Neutrophil (primary cell): ENCODE measurements around the gene PHLDB1.
"Not testable (repeated sequence)": the region's sequence is repeated elsewhere in the genome, so short reads cannot be mapped to it uniquely, and the experiment has no call there.

Experiments
- H3K27ac ChIP-seq: fragments of 200-600 bp; sonication (generic); 2 replicates; pipeline ENCODE4 v1.5.1; 2016; ENCODE audit warnings: mild to moderate bottlenecking, moderate library complexity
- H3K27me3 ChIP-seq: fragments of 200-600 bp; sonication (generic); 2 replicates; pipeline ENCODE4 v1.6.0; 2016; ENCODE audit warnings: mild to moderate bottlenecking
- H3K36me3 ChIP-seq: fragments of 200-600 bp; sonication (generic); 2 replicates; pipeline ENCODE4 v1.5.1; 2017
- H3K4me1 ChIP-seq, 2 experiments: fragments of 200-600 bp in 1 of 2; sonication (generic) in 1 of 2; 1 replicate in 1 of 2; 2 replicates in 1 of 2; pipeline versions ENCODE4 v1.5.1 to v1.6.1; 2013 to 2016; ENCODE audit warnings: low read depth in 1 of 2, low read length in 1 of 2, mild to moderate bottlenecking in 1 of 2, moderate library complexity in 1 of 2; ENCODE audit not compliant: control insufficient read depth in 1 of 2, insufficient read depth in 1 of 2
- H3K4me3 ChIP-seq, 2 experiments: fragments of 200-600 bp in 1 of 2; sonication (generic) in 1 of 2; 1 replicate in 1 of 2; 2 replicates in 1 of 2; pipeline ENCODE4 v1.5.1; 2013 to 2016; ENCODE audit warnings: low read depth in 1 of 2, low read length in 1 of 2, mild to moderate bottlenecking in 1 of 2, moderate library complexity in 1 of 2
- H3K9me3 ChIP-seq: fragments of 200-600 bp; sonication (generic); 2 replicates; pipeline ENCODE4 v1.5.1; 2016
- CTCF ChIP-seq: fragments of 200-600 bp; sonication (generic); IDR thresholded peaks from 2 replicates; pipeline ENCODE4 v1.5.1; 2016; ENCODE audit warnings: antibody characterized with exemption

The PHLDB1 gene

GRCh38 chr11:118607401-118608359 lies at the start of gene PHLDB1:
PHLDB1 (plus strand) TSS chr11:118607615; CDS start chr11:118613837, 6,222 bp downstream.
- H3K9me3 ChIP-seq: no peaks in the 10 kb centered on the region
- H3K27me3 ChIP-seq: peaks cover 83% of the 10 kb centered on the region
- H3K4me1 ChIP-seq: peaks cover 42 to 48% of the 10 kb centered on the region in 2 experiments
- no peak for TF ChIP-seq CTCF
- no peak within 1 kb of the TSS for H3K27ac ChIP-seq
- H3K36me3 ChIP-seq: peaks cover 7% of the 10 kb centered on the region
- H3K4me3 ChIP-seq: peak within 1 kb of the TSS; percentile 32 to 48

- no peak for TF ChIP-seq CTCF
- H3K4me3 ChIP-seq: no peak overlapping the region
- peaks cover 4 to 7% of the 10 kb centered on the region in 2 experiments for H3K4me1 ChIP-seq
- no peak overlapping the region for H3K27ac ChIP-seq
- no peaks in the 10 kb centered on the region for H3K27me3 ChIP-seq
- H3K36me3 ChIP-seq: peaks cover 8% of the 10 kb centered on the region
- no peaks in the 10 kb centered on the region for H3K9me3 ChIP-seq
Measured at GRCh38 chr11:118560806-118561205, 46.6 kb upstream of the PHLDB1 start.

- no peaks in the 10 kb centered on the region for H3K9me3 ChIP-seq
- no peaks in the 10 kb centered on the region for H3K27me3 ChIP-seq
- peaks cover 4 to 7% of the 10 kb centered on the region in 2 experiments for H3K4me1 ChIP-seq
- no peak for TF ChIP-seq CTCF
- no peak overlapping the region for H3K4me3 ChIP-seq
- H3K36me3 ChIP-seq: peaks cover 3% of the 10 kb centered on the region
- H3K27ac ChIP-seq: no peak overlapping the region
Measured at GRCh38 chr11:118565051-118565450, 42.4 kb upstream of the PHLDB1 start.

- TF ChIP-seq CTCF: no peak
- no peak overlapping the region for H3K4me3 ChIP-seq
- H3K4me1 ChIP-seq: peaks cover 28 to 29% of the 10 kb centered on the region in 2 experiments
- H3K9me3 ChIP-seq: no peaks in the 10 kb centered on the region
- no peaks in the 10 kb centered on the region for H3K27me3 ChIP-seq
- H3K27ac ChIP-seq: no peak overlapping the region
- no peaks in the 10 kb centered on the region for H3K36me3 ChIP-seq
Measured at GRCh38 chr11:118569670-118570069, 37.7 kb upstream of the PHLDB1 start.

GRCh38 chr11:118570787-118571186 lies 36.6 kb upstream of the PHLDB1 start:
- Histone ChIP-seq H3K27me3 (no peaks in the 10 kb centered on the region), H3K4me3 (no peak overlapping the region), H3K4me1 (peaks cover 21 to 25% of the 10 kb centered on the region in 2 experiments), H3K9me3 (no peaks in the 10 kb centered on the region), H3K27ac (no peak overlapping the region), H3K36me3 (no peaks in the 10 kb centered on the region)
- TF ChIP-seq CTCF: no peak

- Histone ChIP-seq H3K27ac (peak overlapping the region; percentile 89), H3K4me3 (peak overlapping the region; percentile 83 to 94), H3K4me1 (peaks cover 21 to 25% of the 10 kb centered on the region in 2 experiments)
- H3K9me3 ChIP-seq, H3K27me3 ChIP-seq, H3K36me3 ChIP-seq: not testable (repeated sequence)
Measured at GRCh38 chr11:118571701-118572060, 35.7 kb upstream of the PHLDB1 start.
